Cortex of kidney (tissue), 1 donor: Measurements from ENCODE around the gene PRMT1.
"Not testable (repeated sequence)": the region's sequence is repeated elsewhere in the genome, so short reads cannot be mapped to it uniquely, and the experiment has no call there.

Experiments used
- DNase-seq: peaks from one replicate; lab custom pipeline; 2025; lab: John Stamatoyannopoulos, UW

The PRMT1 gene

DNA sequence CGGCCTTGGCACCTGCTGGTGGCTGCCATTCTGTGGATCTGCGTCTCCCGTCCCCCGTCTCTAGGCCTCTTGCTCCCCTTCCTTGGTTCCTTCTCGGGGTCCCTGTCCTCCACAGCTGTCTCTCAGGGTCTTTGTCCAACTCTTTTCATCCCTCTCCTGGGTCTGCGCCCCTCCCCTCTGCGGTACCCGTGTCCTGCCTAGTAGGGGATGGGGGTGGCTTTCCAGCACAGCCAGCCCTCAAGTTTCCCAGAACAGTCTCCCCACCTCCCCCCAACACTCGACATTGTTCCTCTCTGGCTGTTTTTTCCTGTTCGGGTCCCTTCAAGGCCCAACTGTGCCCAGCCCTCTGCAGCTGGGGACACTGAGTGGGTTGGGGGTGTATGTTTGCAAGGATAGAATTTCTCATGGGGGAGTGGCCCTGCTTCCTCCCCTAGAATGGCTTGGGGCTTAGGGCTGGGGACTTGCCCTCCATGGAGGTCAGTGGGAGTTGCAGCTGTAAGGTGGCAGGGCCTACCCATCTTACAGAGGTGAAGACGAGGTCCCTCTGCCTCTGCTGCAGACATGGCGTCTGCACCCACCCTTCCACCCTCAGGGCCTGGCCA, 11.6 kb downstream of the PRMT1 start:
- no peak for DNase-seq

DNA sequence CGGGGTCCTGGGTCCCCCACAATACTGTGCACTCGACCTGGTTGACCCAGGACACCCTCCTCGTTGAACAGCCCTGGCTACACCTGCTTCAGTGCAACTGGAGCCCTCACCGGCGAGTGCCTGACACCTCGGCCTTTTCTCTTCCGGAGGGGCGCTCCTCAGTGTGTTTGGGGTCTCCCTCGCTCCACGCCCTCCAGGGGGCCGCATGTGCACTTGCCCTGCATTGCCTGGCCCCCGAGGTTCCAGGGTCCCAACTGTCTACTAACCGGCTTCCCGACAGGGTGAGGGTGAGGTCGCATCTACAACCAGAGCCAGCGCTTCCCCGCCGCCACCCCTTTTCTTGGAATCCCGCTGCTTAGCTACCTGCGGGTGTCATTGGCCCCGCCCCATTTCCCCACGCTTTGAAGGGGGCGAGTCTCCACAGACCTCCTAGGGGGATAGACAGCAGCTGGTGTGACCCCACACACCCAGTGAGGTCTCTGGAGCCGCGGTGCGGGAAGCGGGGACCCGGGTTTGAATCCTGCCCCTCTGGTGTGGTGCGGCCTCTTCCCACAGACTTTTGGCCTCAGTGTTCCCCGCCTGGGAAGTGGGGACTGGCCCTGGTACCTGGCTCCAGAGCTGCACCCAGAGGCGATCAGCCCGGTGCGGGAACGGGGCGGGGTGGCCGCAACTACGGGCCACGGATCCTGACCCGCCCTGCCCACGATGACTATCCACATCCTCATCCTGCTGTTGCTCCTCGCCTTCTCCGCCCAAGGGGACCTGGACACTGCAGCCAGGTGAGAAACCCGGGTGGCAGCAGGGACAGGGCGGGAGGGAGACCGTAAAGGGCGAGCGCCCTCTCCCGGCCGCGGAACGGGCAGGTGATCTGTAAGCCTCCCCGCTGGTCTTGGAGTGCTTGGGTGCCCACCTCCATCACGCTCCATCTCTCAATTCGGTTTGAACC, 12.3 kb downstream of the PRMT1 start, which contains the start of gene ADM5:
ADM5 (plus strand) TSS at position 462 of the 946 bp plus-strand sequence; CDS start at position 706, 244 bp downstream.
- no peak for DNase-seq

DNA sequence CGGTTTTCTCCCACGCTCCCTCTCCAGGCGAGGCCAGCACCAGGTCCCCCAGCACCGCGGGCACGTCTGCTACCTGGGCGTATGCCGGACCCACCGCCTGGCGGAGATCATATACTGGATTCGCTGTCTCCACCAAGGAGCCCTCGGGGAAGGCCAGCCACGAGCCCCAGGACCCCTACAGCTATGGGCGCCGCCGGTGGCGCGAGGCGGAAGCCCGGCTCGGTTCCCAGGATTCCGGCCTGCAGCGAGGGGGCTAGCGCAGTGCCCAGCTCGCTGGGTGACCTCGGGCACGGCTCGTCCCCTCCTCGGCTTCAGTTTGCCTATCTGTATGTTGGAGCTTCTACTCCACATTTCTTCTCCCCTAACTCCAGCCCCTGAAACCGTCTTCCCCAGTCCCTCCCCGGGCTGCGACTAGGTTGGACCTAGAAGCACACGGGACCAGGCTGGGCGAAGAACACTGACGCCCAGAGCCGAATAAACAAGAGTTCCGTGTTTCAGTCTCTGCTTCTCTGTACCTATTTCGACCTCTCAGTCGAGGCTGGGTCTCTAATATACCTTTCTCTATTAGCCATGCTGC, 13.1 kb downstream of the PRMT1 start:
- DNase-seq = no peak

DNA sequence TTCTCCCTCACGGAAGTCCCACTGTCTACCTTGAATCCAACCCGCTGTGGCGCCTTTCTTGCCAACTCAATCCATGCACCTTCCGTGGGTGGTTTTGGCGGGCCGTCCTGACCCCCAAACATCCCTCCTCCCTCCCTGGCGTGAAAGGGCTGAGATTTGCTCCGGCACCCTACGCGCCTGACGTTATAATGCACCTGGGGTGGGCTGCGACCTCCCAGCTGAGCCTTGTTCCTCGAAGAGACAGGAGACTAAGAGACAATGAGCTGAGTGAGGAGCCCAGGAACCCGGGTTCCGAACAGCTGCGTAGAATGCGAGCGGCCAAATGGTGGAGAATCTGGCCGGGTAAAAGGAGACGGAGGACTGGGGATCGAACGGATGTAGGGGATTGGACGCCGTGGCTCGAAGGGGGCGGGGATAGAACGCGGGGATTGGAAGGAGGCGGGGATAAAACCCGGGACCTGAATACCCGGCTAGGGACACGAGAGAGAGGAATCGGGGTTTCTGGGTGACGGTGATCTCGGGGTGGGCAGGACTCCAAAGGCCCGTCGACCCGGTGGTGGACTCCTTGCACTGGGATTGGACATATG, 13.7 kb downstream of the PRMT1 start, which contains the start of gene CPT1C:
CPT1C (plus strand) TSS at position 461 of the 587 bp plus-strand sequence. CDS start 1,137 bp downstream, outside the sequence.
- DNase-seq = no peak

DNA sequence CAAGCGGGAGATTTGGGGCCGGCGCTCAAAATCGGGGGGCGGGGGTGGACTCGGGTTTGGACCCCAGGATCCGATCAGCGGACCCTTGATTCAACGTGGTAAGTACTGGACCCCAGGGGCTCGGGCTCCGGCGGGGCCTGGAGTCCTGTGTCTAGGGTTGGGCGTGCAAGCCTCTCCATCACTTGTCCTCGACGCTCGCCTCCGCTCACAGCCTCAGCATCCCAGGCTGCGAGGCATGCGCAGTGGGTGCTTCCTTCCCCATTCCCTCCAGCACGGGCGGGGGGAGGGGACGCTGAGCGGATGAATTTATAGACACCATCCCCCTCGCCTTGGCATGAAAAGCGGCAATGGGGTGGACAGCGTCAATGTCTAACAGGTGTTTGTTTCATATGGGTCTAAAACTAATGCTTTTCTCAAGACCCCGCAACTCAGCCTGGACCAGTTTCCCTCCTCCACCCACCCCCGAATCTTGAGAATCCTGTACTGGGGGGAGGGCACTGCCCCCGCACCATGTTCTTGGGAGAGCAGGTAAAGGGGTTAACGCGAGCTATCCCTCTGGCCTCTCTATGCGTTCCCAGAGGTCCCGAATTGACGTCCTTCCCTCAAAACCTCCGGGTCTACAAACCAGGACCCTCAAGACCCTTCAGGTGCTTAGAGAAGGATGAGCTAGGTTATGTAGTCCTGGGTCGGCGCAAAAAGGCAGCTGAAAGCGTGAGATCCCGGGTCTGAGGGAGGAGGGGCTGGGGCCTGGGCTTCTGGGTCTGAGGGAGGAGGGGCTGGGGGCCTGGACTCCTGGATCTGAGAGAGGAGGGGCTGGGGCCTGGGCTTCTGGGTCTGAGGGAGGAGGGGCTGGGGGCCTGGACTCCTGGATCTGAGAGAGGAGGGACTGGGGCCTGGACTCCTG, 14.4 kb downstream of the PRMT1 start:
- no peak for DNase-seq

DNA sequence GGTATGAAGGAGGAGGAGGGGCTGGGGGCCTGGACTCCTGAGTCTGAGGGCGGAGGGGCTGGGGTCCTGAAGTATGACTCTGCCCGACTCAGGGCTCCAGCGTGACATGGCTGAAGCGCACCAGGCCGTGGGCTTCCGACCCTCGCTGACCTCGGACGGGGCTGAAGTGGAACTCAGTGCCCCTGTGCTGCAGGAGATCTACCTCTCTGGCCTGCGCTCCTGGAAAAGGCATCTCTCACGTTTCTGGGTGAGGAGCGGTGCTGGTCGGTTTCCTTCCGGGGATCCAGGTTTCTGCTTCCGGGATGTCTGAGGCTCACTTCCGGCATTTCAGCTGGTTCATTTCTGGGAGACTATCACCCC, 15.1 kb downstream of the PRMT1 start:
- DNase-seq = no peak

DNA sequence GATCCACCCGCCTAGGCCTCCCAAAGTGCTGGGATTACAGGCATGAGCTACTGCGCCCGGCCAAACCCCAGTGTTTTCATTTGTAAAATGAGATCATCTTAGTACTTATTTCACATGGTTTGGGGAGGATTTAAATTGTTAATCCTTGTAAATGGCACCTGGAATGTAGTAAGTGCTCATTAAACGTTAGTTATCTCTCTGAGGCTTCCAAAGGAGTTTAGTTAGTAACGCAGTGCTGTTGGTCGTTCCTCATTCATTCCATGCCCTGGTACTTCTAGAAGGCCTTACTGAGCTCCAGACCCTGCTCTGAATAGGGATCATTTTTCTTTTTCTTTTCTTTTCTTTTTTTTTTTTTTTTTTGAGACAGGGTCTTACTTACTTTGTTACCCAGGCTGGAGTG, 19.0 kb downstream of the PRMT1 start:
- no peak for DNase-seq

DNA sequence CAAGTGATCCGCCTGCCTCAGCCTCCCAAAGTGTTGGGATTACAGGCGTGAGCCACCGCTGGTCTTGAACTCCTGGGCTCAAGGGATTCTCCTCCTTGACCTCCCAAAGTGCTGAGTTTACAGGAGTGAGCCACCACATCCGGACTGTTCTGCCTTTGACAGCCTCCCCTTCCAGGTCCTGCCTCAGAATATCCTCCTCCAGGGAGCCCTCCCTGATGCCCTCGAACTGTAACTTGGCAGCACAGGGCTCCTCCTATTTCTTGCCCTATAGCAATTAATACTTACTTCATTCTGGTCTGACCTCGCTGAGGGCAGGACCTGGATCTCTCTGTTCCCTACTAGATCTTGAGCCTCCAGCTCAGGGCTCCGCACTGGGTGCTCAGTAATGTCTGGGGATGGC, 19.8 kb downstream of the PRMT1 start:
- no peak for DNase-seq

DNA sequence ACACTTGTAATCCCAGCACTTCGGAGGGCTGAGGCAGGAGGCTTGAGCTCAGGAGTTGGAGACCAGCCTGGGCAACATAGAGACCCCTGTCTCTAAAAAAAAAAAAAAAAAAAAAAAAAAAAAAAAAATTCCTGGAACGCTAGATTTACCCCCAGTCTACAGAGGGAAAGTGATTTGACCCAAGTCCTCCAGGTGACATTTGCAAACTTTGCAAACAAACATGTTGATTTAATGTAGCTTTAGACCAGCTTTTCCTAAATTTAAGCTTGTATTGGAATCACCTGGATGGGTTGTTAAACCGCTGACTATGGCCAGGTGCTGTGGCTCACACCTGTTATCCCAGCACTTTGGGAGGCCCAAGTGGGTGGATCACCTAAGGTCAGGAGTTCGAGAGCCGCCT, 22.3 kb downstream of the PRMT1 start:
- no peak for DNase-seq

DNA sequence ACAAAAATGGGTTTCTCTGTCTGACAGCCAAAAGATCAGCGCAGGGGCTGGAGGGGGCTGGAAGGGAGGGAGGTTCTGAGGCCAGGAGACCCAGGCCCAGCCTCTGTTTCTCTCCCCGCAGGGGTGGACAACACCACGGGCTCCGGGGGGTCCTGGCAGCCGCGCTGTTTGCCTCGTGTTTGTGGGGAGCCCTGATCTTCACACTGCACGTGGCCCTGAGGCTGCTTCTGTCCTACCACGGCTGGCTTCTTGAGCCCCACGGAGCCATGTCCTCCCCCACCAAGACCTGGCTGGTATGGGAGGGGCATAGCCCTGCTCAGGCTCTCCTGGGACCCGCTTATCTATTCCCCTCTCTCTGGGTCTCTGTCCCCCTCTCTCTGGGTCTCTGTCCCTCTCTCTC, 23.5 kb downstream of the PRMT1 start:
- no peak for DNase-seq

DNA sequence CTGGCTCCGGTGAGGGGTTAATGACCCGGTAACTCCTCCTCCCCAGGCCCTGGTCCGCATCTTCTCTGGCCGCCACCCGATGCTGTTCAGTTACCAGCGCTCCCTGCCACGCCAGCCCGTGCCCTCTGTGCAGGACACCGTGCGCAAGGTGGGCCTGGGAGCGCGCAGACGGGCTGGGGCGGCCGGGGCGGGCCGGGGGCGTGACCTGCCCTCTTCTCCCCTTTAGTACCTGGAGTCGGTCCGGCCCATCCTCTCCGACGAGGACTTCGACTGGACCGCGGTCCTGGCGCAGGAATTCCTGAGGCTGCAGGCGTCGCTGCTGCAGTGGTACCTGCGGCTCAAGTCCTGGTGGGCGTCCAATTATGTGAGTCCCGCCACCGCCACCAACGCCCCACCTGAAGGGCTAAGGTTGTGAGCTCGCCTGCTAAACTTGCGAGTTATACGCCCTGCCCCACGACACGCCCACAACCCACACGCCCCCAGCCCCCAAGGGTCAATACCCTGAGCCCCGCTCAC, 24.3 kb downstream of the PRMT1 start:
- DNase-seq = no peak

DNA sequence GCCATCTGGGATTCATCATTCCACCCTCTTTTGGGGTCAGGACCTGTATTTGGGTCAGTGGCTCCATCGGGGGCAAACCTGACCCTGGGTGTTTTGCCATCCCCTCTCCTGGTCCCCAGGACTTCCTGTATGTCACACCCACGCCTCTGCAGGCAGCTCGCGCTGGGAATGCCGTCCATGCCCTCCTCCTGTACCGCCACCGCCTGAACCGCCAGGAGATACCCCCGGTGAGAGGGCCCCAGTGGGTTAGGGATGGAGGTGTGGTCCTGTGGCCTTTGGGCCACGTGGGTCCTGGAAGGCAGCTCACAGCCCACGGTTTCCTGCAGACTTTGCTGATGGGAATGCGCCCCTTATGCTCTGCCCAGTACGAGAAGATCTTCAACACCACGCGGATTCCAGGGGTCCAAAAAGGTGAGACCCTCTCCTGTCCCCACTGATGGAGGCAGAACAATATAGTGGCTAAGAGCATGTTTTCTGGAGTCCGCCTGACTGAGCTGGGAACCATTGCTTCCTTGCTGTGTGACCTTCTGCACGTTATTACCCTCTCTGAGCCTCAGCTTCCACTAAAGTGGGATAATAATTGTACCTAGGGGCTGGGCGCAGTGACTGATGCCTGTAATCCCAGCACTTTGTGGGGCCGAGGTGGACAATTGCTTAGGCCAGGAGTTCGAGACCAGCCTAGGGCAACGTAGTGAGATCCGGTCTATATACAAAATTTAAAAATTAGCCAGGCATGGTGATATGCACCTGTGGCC, 28.0 kb downstream of the PRMT1 start:
- no peak for DNase-seq

DNA sequence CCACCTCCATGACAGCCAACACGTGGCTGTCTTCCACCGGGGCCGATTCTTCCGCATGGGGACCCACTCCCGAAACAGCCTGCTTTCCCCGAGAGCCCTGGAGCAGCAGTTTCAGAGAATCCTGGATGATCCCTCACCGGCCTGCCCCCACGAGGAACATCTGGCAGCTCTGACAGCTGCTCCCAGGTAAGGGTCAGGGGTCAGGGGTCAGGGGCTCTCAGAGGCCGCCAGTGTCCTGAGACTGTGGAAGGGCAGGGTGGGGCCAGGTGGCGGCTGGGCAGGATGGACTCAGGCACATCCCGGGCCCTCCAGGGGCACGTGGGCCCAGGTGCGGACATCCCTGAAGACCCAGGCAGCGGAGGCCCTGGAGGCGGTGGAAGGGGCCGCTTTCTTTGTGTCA, 28.8 kb downstream of the PRMT1 start:
- no peak for DNase-seq

DNA sequence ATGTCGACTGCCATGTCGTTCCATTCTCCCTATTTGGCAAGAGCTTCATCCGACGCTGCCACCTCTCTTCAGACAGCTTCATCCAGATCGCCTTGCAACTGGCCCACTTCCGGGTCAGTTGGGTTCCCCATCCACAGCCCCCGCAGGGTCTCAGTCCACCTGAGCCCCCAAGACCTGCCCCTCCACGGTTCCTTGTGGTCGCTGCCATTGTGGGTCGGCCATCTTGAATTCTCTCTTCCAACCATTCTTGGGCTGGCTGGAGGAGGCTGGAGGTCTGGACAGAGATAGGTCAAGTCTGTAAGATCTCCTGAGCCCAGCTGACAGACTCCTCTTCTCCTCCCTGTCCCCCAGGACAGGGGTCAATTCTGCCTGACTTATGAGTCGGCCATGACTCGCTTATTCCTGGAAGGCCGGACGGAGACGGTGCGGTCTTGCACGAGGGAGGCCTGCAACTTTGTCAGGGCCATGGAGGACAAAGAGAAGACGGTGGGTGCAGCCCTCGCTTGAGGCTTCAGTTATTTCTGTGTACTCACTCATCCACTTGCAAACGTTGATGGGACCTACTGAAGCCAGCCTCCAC, 33.4 kb downstream of the PRMT1 start:
- DNase-seq = no peak

DNA sequence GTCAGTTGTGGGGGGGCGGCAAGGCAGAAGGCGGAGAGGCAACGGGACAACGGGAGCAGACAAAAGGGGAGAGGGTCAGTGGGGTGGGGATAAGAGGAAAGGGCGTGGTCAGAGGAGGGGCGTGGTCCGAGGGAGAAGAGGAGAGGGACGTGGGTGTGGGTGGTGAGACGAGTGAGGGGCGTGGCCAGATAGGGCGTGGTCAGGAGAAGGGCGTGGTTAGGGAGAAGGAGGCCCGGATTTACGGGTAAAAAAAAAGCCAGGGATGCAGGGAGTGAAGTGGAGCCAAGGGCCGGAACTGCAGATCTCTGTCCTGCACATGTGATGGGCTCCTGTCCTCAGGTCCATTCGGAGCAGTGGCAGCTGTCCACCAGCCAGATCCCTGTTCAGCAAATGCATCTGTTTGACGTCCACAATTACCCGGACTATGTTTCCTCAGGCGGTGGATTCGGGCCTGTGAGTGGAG, 35.4 kb downstream of the PRMT1 start:
- DNase-seq = no peak

DNA sequence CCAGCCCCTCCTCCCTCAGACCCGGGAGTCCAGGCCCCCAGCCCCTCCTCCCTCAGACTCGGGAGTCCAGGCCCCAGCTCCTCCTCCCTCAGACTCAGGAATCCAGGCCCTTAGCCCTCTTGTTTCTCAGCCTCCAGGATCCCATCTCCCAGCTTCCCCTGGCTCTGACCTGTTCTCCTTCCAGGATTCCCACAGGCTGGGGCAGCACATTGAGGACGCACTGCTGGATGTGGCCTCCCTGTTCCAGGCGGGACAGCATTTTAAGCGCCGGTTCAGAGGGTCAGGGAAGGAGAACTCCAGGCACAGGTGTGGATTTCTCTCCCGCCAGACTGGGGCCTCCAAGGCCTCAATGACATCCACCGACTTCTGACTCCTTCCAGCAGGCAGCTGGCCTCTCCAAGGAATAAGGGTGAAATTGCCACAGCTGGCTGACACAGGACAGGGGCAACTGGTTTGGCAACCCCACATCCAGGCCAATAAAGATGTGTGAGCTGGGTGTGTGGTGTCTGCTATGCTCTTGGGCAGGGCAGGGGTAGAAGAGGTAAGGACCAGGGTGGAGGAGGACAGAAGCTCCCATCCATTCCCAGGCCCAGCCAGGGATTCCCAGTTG, 36.3 kb downstream of the PRMT1 start:
- no peak for DNase-seq

DNA sequence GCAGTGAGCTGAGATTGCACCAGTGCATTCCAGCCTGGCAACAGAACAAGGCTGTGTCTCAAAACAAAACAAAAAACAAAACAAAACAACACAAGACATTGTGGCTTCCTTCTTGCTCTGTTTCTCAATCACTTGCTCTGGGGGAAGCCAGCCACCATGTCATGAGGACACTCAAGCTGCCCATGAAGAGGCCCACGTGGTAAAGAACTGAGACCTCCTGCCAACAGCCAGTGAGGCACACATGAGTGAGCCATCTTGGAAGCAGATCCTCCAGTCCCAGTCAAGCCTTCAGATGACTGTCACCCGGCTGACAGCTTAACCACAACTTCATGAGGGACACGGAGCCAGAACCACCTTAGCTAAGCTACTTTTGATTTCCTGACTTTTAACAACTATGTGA, 39.1 kb downstream of the PRMT1 start:
- no peak for DNase-seq

DNA sequence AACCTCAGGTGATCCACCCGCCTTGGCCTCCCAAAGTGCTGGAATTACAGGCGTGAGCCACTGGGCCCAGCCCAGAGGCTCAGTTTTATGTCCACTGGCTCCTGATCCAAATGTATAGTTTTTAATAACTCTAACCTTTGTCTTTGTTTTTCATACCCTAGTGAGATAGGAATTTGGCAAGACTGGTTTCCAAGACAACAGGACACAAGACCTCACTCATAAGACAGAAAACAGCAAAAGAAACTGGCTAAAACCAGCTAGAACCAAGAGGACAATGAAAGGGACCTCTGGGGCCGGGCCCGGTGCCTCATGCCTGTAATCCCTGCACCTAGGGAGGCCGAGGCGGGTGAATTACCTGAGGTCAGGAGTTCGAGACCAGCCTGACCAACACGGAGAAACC, 41.4 kb downstream of the PRMT1 start:
- DNase-seq = no peak

DNA sequence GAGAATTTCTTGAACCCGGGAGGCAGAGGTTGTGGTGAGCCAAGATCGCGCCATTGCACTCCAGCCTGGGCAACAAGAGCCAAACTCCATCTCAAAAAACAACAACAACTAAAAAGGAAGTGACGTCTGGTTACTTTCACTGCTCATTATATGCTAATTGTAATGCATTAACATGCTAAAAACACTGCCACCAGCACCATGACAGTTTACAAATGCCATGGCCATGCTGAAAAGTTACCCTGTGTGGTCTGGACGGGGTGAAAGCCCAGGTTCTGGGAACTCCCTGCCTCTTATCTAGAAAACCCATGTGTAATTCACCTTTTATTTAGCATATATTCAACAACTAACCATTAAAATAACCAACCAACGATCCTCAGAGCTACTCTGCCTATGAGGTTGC, 41.9 kb downstream of the PRMT1 start:
- no peak for DNase-seq

DNA sequence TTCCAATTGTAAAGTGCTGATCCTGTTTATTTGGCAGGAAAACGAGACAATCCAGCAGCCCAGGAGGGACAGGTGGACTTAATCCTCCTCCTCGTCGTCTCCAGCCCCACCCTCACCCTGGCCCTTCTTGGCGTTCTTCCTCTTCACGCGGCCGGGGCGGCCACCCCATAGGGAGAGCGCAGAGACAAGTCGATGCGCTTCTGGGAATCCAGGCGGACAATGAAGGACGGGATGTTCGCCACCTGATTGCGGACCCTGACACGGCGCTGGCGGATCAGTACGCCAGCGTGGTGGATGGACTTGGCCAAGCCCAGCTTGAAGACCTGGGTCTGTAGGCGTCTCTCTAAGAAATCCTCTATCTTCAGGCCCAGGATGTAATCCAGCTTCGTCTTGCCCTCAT, 42.3 kb downstream of the PRMT1 start:
- not testable (repeated sequence) for DNase-seq
